Osteoblast (primary cell): ENCODE data around the gene SLC30A2. TPM values are rescaled to one million over a fixed set of nuclear protein-coding genes. Genes with fewer than 3 reads are reported as not detected.

Experiments
- DNase-seq: peaks from one replicate; pipeline ENCODE4 v3.0.0; 2011; ENCODE audit warnings: low spot score, mixed read lengths; ENCODE audit not compliant: insufficient read length; ENCODE audit errors: missing footprints
- H2AFZ ChIP-seq: 2 replicates; pipeline ENCODE4 v1.6.0; 2011; ENCODE audit warnings: mild to moderate bottlenecking, low read length
- H3K27ac ChIP-seq: 2 replicates; pipeline ENCODE4 v1.5.1; 2011; ENCODE audit warnings: mild to moderate bottlenecking, low read depth, low read length, moderate library complexity
- H3K27me3 ChIP-seq: 2 replicates; pipeline ENCODE4 v1.6.0; 2012; ENCODE audit warnings: mild to moderate bottlenecking, control low read depth, inconsistent platforms, low read length, moderate library complexity; ENCODE audit not compliant: insufficient read depth
- H3K36me3 ChIP-seq: 2 replicates; pipeline ENCODE4 v1.5.1; 2011; ENCODE audit warnings: mild to moderate bottlenecking, low read length, control low read depth, moderate library complexity; ENCODE audit not compliant: insufficient read depth
- H3K4me1 ChIP-seq: 2 replicates; pipeline ENCODE4 v1.5.1; 2011; ENCODE audit warnings: mild to moderate bottlenecking, low read length, control low read depth, moderate library complexity; ENCODE audit not compliant: insufficient read depth
- H3K4me2 ChIP-seq: 2 replicates; pipeline ENCODE4 v1.6.0; 2011; ENCODE audit warnings: mild to moderate bottlenecking, low read length; ENCODE audit not compliant: insufficient read depth
- H3K4me3 ChIP-seq: fragments of 200-600 bp; sonication (generic); 3 replicates; pipeline ENCODE4 v1.5.1; 2012; ENCODE audit warnings: mild to moderate bottlenecking, low read length, inconsistent platforms; ENCODE audit not compliant: insufficient read depth
- H3K79me2 ChIP-seq: 2 replicates; pipeline ENCODE4 v1.6.0; 2012; ENCODE audit warnings: mild to moderate bottlenecking, low read length, control low read depth, inconsistent platforms; ENCODE audit not compliant: insufficient read depth
- H3K9me3 ChIP-seq: 2 replicates; pipeline ENCODE4 v1.5.1; 2011; ENCODE audit warnings: low read depth, low read length, control low read depth
- H4K20me1 ChIP-seq: 2 replicates; pipeline ENCODE4 v1.6.0; 2012; ENCODE audit warnings: mild to moderate bottlenecking, low read length, control low read depth; ENCODE audit not compliant: insufficient read depth
- CTCF ChIP-seq: IDR thresholded peaks from 2 replicates; pipeline ENCODE4 v1.5.1; 2011; ENCODE audit warnings: mild to moderate bottlenecking, low read depth, low read length, moderate library complexity; ENCODE audit errors: extremely low read depth
- total RNA-seq: library from RNA; depleted of rRNA; stranded (reverse); fragments of >200 nt; gene quantifications from 2 replicates; pipeline ENCODE4 v1.2.3, GENCODE V29; 2012

SLC30A2 gene
- total RNA-seq, 1 donor, result not detected

- Histone ChIP-seq H3K9me3 (no peaks in the 10 kb centered on the region), H3K27ac (no peak overlapping the region), H3K27me3 (peaks cover 35% of the 10 kb centered on the region), H4K20me1 (no peaks in the 10 kb centered on the region), H3K79me2 (no peaks in the 10 kb centered on the region), H3K36me3 (no peaks in the 10 kb centered on the region), H2AFZ (no peak overlapping the region), H3K4me2 (no peak overlapping the region), H3K4me1 (no peaks in the 10 kb centered on the region), H3K4me3 (no peak overlapping the region)
- no peak for TF ChIP-seq CTCF
- DNase-seq, result peak; percentile 53
Observed at GRCh38 chr1:26064553-26064952, 18.6 kb upstream of the SLC30A2 start.

- TF ChIP-seq CTCF, result no peak
- H3K36me3 ChIP-seq, result no peaks in the 10 kb centered on the region
- H3K27me3 ChIP-seq, result peaks cover 43% of the 10 kb centered on the region
- no peak overlapping the region for H3K27ac ChIP-seq
- H3K9me3 ChIP-seq, result no peaks in the 10 kb centered on the region
- H4K20me1 ChIP-seq, result no peaks in the 10 kb centered on the region
- H3K4me2 ChIP-seq, result no peak overlapping the region
- no peak overlapping the region for H3K4me3 ChIP-seq
- no peaks in the 10 kb centered on the region for H3K79me2 ChIP-seq
- H2AFZ ChIP-seq, result no peak overlapping the region
- H3K4me1 ChIP-seq, result no peaks in the 10 kb centered on the region
- DNase-seq, result peak; percentile 55
Observed at GRCh38 chr1:26060832-26061574, 15.1 kb upstream of the SLC30A2 start.

- no peak overlapping the region for H2AFZ ChIP-seq
- no peaks in the 10 kb centered on the region for H4K20me1 ChIP-seq
- no peak for TF ChIP-seq CTCF
- H3K4me2 ChIP-seq, result no peak overlapping the region
- DNase-seq, result peak; percentile 58
- no peaks in the 10 kb centered on the region for H3K79me2 ChIP-seq
- peaks cover 38% of the 10 kb centered on the region for H3K27me3 ChIP-seq
- H3K36me3 ChIP-seq, result no peaks in the 10 kb centered on the region
- no peaks in the 10 kb centered on the region for H3K4me1 ChIP-seq
- no peak overlapping the region for H3K27ac ChIP-seq
- H3K9me3 ChIP-seq, result no peaks in the 10 kb centered on the region
- H3K4me3 ChIP-seq, result no peak overlapping the region
Observed at GRCh38 chr1:26059906-26060305, 14.0 kb upstream of the SLC30A2 start.

GRCh38 chr1:26058052-26058595 lies 12.2 kb upstream of the SLC30A2 start:
- DNase-seq, result no peak
- no peak for TF ChIP-seq CTCF
- Histone ChIP-seq H3K27ac (no peak overlapping the region), H3K4me3 (no peak overlapping the region), H3K9me3 (no peaks in the 10 kb centered on the region), H3K36me3 (no peaks in the 10 kb centered on the region), H3K27me3 (peaks cover 50% of the 10 kb centered on the region), H3K4me2 (no peak overlapping the region), H4K20me1 (no peaks in the 10 kb centered on the region), H3K4me1 (no peaks in the 10 kb centered on the region), H2AFZ (no peak overlapping the region), H3K79me2 (no peaks in the 10 kb centered on the region)
